H9 (cell line): Measurements from ENCODE around the gene CD151. TPM values are rescaled to one million over a fixed set of nuclear protein-coding genes. Genes with fewer than 3 reads are reported as not detected.

Experiments used
- DNase-seq: peaks from one replicate; pipeline ENCODE4 v3.0.0-alpha.2; 2017
- H2AFZ ChIP-seq: one replicate; pipeline ENCODE4 v1.6.1; 2013; ENCODE audit warnings: mild to moderate bottlenecking, low read length, control low read depth, moderate library complexity
- H2AK5ac ChIP-seq: 2 replicates; pipeline ENCODE4 v1.6.1; 2013; ENCODE audit warnings: low read length, control low read depth, mixed read lengths; ENCODE audit not compliant: insufficient read length
- H2BK120ac ChIP-seq: one replicate; pipeline ENCODE4 v1.6.1; 2013; ENCODE audit warnings: low read depth, mild to moderate bottlenecking, low read length, control low read depth, inconsistent platforms; ENCODE audit not compliant: poor library complexity, severe bottlenecking
- H2BK12ac ChIP-seq: 2 replicates; pipeline ENCODE4 v1.6.1; 2013; ENCODE audit warnings: low read length, control low read depth, mixed read lengths, low read depth; ENCODE audit not compliant: insufficient read length
- H2BK15ac ChIP-seq: 2 replicates; pipeline ENCODE4 v1.6.1; 2013; ENCODE audit warnings: low read depth, low read length, control low read depth
- H2BK20ac ChIP-seq: one replicate; pipeline ENCODE4 v1.6.1; 2013; ENCODE audit warnings: low read depth, mild to moderate bottlenecking, low read length, control low read depth, inconsistent platforms; ENCODE audit not compliant: poor library complexity, severe bottlenecking
- H2BK5ac ChIP-seq: 2 replicates; pipeline ENCODE4 v1.6.1; 2013; ENCODE audit warnings: low read length, control low read depth, mixed read lengths; ENCODE audit not compliant: insufficient read length
- H3K14ac ChIP-seq: 2 replicates; pipeline ENCODE4 v1.6.1; 2013; ENCODE audit warnings: low read length, control low read depth; ENCODE audit not compliant: insufficient read depth
- H3K18ac ChIP-seq: 2 replicates; pipeline ENCODE4 v1.6.1; 2013; ENCODE audit warnings: low read depth, mild to moderate bottlenecking, mixed read lengths, low read length, control low read depth; ENCODE audit not compliant: insufficient read length
- H3K23ac ChIP-seq: 2 replicates; pipeline ENCODE4 v1.6.1; 2013; ENCODE audit warnings: low read length, control low read depth, mixed read lengths, low read depth; ENCODE audit not compliant: insufficient read length
- H3K23me2 ChIP-seq: 2 replicates; pipeline ENCODE4 v1.6.1; 2013; ENCODE audit warnings: low read depth, mild to moderate bottlenecking, mixed read lengths, low read length, control low read depth; ENCODE audit not compliant: insufficient read length, poor library complexity, severe bottlenecking
- H3K27ac ChIP-seq: 2 replicates; pipeline ENCODE4 v1.5.1; 2013; ENCODE audit warnings: low read length, control low read depth, mixed read lengths, low read depth; ENCODE audit not compliant: insufficient read length
- H3K27me3 ChIP-seq: 2 replicates; pipeline ENCODE4 v1.6.1; 2013; ENCODE audit warnings: low read length, control low read depth, inconsistent platforms; ENCODE audit not compliant: insufficient read depth
- H3K4ac ChIP-seq: 2 replicates; pipeline ENCODE4 v1.6.1; 2013; ENCODE audit warnings: low read depth, mild to moderate bottlenecking, control low read depth, inconsistent platforms, low read length, moderate library complexity
- H3K4me1 ChIP-seq: 2 replicates; pipeline ENCODE4 v1.6.1; 2013; ENCODE audit warnings: low read length, control low read depth, inconsistent platforms; ENCODE audit not compliant: insufficient read depth
- H3K4me2 ChIP-seq: 2 replicates; pipeline ENCODE4 v1.6.1; 2013; ENCODE audit warnings: low read length, control low read depth, mixed read lengths; ENCODE audit not compliant: insufficient read length, insufficient read depth
- H3K56ac ChIP-seq: 2 replicates; pipeline ENCODE4 v1.6.1; 2013; ENCODE audit warnings: low read depth, mild to moderate bottlenecking, mixed read lengths, low read length, control low read depth; ENCODE audit not compliant: insufficient read length
- H3K79me1 ChIP-seq: 2 replicates; pipeline ENCODE4 v1.6.1; 2013; ENCODE audit warnings: low read depth, mild to moderate bottlenecking, moderate library complexity, low read length, control low read depth, inconsistent platforms; ENCODE audit not compliant: insufficient read depth, poor library complexity, severe bottlenecking
- H3K79me2 ChIP-seq: 2 replicates; pipeline ENCODE4 v1.6.1; 2013; ENCODE audit warnings: low read length, control low read depth, inconsistent platforms; ENCODE audit not compliant: insufficient read depth
- H3K9ac ChIP-seq: 2 replicates; pipeline ENCODE4 v1.6.1; 2013; ENCODE audit warnings: low read length, control low read depth, mixed read lengths; ENCODE audit not compliant: insufficient read length; ENCODE audit errors: extremely low read depth
- H3K9me3 ChIP-seq: one replicate; pipeline ENCODE4 v1.6.1; 2013; ENCODE audit warnings: low read depth, low read length, inconsistent platforms; ENCODE audit not compliant: control insufficient read depth
- H3T11ph ChIP-seq: one replicate; pipeline ENCODE4 v1.6.1; 2013; ENCODE audit warnings: mild to moderate bottlenecking, low read length, control low read depth, inconsistent platforms
- H4K20me1 ChIP-seq: one replicate; pipeline ENCODE4 v1.6.1; 2013; ENCODE audit not compliant: control insufficient read depth, insufficient read length, insufficient read depth
- H4K5ac ChIP-seq: 2 replicates; pipeline ENCODE4 v1.6.1; 2013; ENCODE audit warnings: low read depth, mild to moderate bottlenecking, mixed read lengths, low read length, control low read depth; ENCODE audit not compliant: insufficient read length
- H4K8ac ChIP-seq: replicated peaks from 2 replicates; pipeline ENCODE4 v1.6.1; 2013; ENCODE audit warnings: low read length, control low read depth, mixed read lengths, low read depth; ENCODE audit not compliant: insufficient read length
- H4K91ac ChIP-seq: 2 replicates; pipeline ENCODE4 v1.6.1; 2013; ENCODE audit warnings: low read depth, mild to moderate bottlenecking, moderate library complexity, mixed read lengths, low read length, control low read depth; ENCODE audit not compliant: insufficient read length
- H3K27ac Mint-ChIP-seq, 3 experiments: 2 replicates in 2 of 3; 3 replicates in 1 of 3; pipeline ENCODE4 v1.8.0; 2020 to 2021; ENCODE audit warnings: mixed read lengths in 3 of 3, mild to moderate bottlenecking in 1 of 3, moderate library complexity in 1 of 3
- H3K27me3 Mint-ChIP-seq: 2 replicates; pipeline ENCODE4 v1.8.0; 2021; ENCODE audit warnings: low read depth, mild to moderate bottlenecking, moderate library complexity, mixed read lengths
- H3K36me3 Mint-ChIP-seq, 3 experiments: 2 replicates in 2 of 3; 3 replicates in 1 of 3; pipeline ENCODE4 v1.8.0; 2020 to 2021; ENCODE audit warnings: low read depth in 3 of 3, mixed read lengths in 3 of 3; ENCODE audit not compliant: insufficient read depth in 1 of 3
- H3K4me1 Mint-ChIP-seq, 2 experiments: 2 replicates each; pipeline ENCODE4 v1.8.0; 2020; ENCODE audit warnings: mixed read lengths in 2 of 2
- H3K4me3 Mint-ChIP-seq, 2 experiments: 2 replicates in 1 of 2; 3 replicates in 1 of 2; pipeline ENCODE4 v1.8.0; 2020 to 2021; ENCODE audit warnings: mild to moderate bottlenecking in 2 of 2, mixed read lengths in 2 of 2, moderate library complexity in 1 of 2
- H3K9me3 Mint-ChIP-seq, 2 experiments: 2 replicates in 1 of 2; 3 replicates in 1 of 2; pipeline ENCODE4 v1.8.0; 2020; ENCODE audit warnings: mild to moderate bottlenecking in 2 of 2, mixed read lengths in 2 of 2, moderate library complexity in 1 of 2
- CTCF ChIP-seq: fragments of 200-600 bp; sonication (generic); conservative IDR thresholded peaks from 3 replicates; pipeline ENCODE4 v1.8.0; 2021; ENCODE audit warnings: antibody characterized with exemption, mild to moderate bottlenecking
- WGBS: extraction: QIAGEN DNeasy Blood & Tissue Kit; methylation state at CpG from one replicate; pipeline ENCODE4 v1.1.7; 2013; ENCODE audit warnings: missing lambda C conversion rate, low lambda C conversion rate, mixed read lengths; ENCODE audit not compliant: insufficient read length; ENCODE audit errors: extremely low coverage; 5-methylcytosine and 5-hydroxymethylcytosine counted together
- total RNA-seq: library from RNA; stranded (reverse); gene quantifications from 2 replicates; pipeline ENCODE4 v1.2.1, GENCODE V29; 2021

CD151 gene
- total RNA-seq, 1 experiment from 2014 or later: 138 TPM

DNA sequence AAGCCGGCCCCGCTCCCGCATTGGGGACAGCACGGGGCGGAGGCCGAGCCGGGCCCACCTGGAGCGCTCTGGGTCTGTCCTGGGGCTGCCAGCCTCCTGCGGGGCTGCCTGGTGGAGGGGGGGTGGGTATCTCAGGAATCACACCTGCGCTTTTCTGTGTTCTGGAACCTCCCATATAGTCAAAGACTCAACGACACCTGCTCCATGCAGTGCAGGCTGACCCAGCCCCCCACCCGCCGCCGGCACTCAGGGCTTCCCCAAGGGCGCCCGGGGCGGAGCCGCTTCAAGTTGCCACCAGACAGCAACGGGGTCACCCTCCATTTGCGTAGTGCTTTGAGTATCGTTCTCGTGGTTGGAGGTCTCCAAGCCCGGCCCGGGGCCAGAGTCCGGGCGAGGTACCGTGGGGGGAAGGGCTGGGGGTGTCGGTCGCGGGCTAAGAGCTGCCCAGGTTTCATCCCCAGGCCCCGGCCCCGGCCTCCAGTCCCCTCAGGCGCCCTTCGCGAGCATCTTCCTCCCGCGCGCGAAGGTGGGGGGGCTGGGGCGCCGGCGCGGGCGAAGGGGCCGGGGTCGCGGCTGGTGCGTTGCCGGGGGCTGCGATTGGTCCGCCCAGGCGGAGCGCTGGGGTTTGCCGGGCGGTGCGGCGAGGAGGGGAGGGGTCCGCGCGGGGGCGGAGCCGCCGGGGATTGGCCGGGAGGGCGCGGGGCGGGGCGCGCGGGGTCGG, 16.5 kb downstream of the CD151 start:
- Histone ChIP-seq H4K8ac (no peak overlapping the region), H2AFZ (no peak overlapping the region), H3K23ac (no peak overlapping the region), H3K4me1 (peaks cover 2% of the 10 kb centered on the region; the same call in 1 of the 2 replicates), H3K9ac (no peak overlapping the region), H2BK15ac (no peak overlapping the region), H2BK120ac (no peak overlapping the region), H3K27ac (no peak overlapping the region), H3K23me2 (peaks cover 18% of the 10 kb centered on the region), H3K56ac (no peak overlapping the region), H3K27me3 (no peaks in the 10 kb centered on the region; the same call in 1 of the 2 replicates), H2BK12ac (no peak overlapping the region), H3K79me2 (no peaks in the 10 kb centered on the region), H3K14ac (no peak overlapping the region), H4K91ac (no peak overlapping the region), H3K9me3 (no peaks in the 10 kb centered on the region), H3K4me2 (peak overlapping the region; percentile 55), H3K4ac (no peak overlapping the region), H4K5ac (no peak overlapping the region), H3K79me1 (no peaks in the 10 kb centered on the region), H4K20me1 (peaks cover 6% of the 10 kb centered on the region), H3T11ph (no peak overlapping the region), H2BK20ac (no peak overlapping the region), H3K18ac (no peak overlapping the region), H2BK5ac (no peak overlapping the region), H2AK5ac (no peak overlapping the region)
- WGBS: no CpG with 5 or more reads among the region's 71 CpGs
- no peak for TF ChIP-seq CTCF
- peaks cover 11 to 41% of the 10 kb centered on the region in 2 experiments for H3K4me1 Mint-ChIP-seq
- H3K36me3 Mint-ChIP-seq: no peaks in the 10 kb centered on the region
- H3K4me3 Mint-ChIP-seq: peak overlapping the region; percentile 58 to 76
- H3K27ac Mint-ChIP-seq: no peak overlapping the region
- peaks cover 7% of the 10 kb centered on the region for H3K27me3 Mint-ChIP-seq
- DNase-seq: peak; percentile 82
- H3K9me3 Mint-ChIP-seq: no peaks in the 10 kb centered on the region
